HG03108 (cell line): Measurements from ENCODE around the gene NPIPB8.
"Not testable (repeated sequence)": the region's sequence is repeated elsewhere in the genome, so short reads cannot be mapped to it uniquely, and the experiment has no call there.

Experiments
- ATAC-seq: cut with Tn5 transposase; IDR thresholded peaks from one replicate; pipeline ENCODE4 v1.9.1; 2021; ENCODE audit warnings: moderate library complexity; ENCODE audit not compliant: unreplicated experiment

NPIPB8 gene

GRCh38 chr16:28623172-28623711 is 14.6 kb upstream of the NPIPB8 start:
- no peak for ATAC-seq

- not testable (repeated sequence) for ATAC-seq
Observed at GRCh38 chr16:28630905-28631304, 7.0 kb upstream of the NPIPB8 start.

- not testable (repeated sequence) for ATAC-seq
Observed at GRCh38 chr16:28636093-28636823, 1.6 kb upstream of the NPIPB8 start.

- not testable (repeated sequence) for ATAC-seq
Observed at GRCh38 chr16:28638359-28638758, 494 bp downstream of the NPIPB8 start.

GRCh38 chr16:28639959-28640358 is 2.1 kb downstream of the NPIPB8 start:
- not testable (repeated sequence) for ATAC-seq

- not testable (repeated sequence) for ATAC-seq
Observed at GRCh38 chr16:28666264-28666663, 28.4 kb downstream of the NPIPB8 start.

GRCh38 chr16:28667480-28667879 is 29.6 kb downstream of the NPIPB8 start:
- ATAC-seq: not testable (repeated sequence)

- not testable (repeated sequence) for ATAC-seq
Observed at GRCh38 chr16:28668199-28668598, 30.3 kb downstream of the NPIPB8 start.

- peak; percentile 64 for ATAC-seq
Observed at GRCh38 chr16:28688327-28688952, 50.6 kb downstream of the NPIPB8 start.

- ATAC-seq: not testable (repeated sequence)
Observed at GRCh38 chr16:28689425-28689824, 51.6 kb downstream of the NPIPB8 start.

GRCh38 chr16:28691722-28692121 is 53.9 kb downstream of the NPIPB8 start:
- not testable (repeated sequence) for ATAC-seq

- not testable (repeated sequence) for ATAC-seq
Observed at GRCh38 chr16:28693257-28693950, 55.5 kb downstream of the NPIPB8 start.

GRCh38 chr16:28699792-28700191 is 61.9 kb downstream of the NPIPB8 start:
- ATAC-seq: not testable (repeated sequence)

- ATAC-seq: not testable (repeated sequence)
Observed at GRCh38 chr16:28700349-28700748, 62.5 kb downstream of the NPIPB8 start.

GRCh38 chr16:28701384-28701783 is 63.5 kb downstream of the NPIPB8 start:
- ATAC-seq: not testable (repeated sequence)

- not testable (repeated sequence) for ATAC-seq
Observed at GRCh38 chr16:28704246-28704645, 66.4 kb downstream of the NPIPB8 start.
